MCF 10A (cell line): ENCODE data around the gene BLOC1S3. TPM values are rescaled to one million over a fixed set of nuclear protein-coding genes. Genes with fewer than 3 reads are reported as not detected.

Experiments used
- BruUV-seq: library from RNA; stranded (reverse); fragments of 400-500 nt; replicated peaks from 2 replicates; lab custom pipeline; 2021; lab: Mats Ljungman, UMichigan
- CTCF ChIA-PET: fragments of 300-600 bp; sonication (Branson Sonifier 250); formaldehyde crosslinking; extraction: SDS; loops from one replicate; lab custom pipeline; 2021; ENCODE audit warnings: antibody characterized with exemption, inconsistent platforms; lab: Yijun Ruan, JAX
- POLR2A ChIA-PET: fragments of 300-600, 350-650 bp; sonication (Branson Sonifier 250); formaldehyde crosslinking; extraction: SDS; loops from one replicate; lab custom pipeline; 2020; ENCODE audit warnings: antibody characterized with exemption, inconsistent platforms; lab: Yijun Ruan, JAX
- DNase-seq: peaks from one replicate; pipeline ENCODE4 v3.0.0-alpha.2; 2018; ENCODE audit not compliant: unreplicated experiment
- H3K27ac Mint-ChIP-seq: one replicate; pipeline ENCODE4 v1.8.0; 2022; ENCODE audit warnings: mild to moderate bottlenecking, low read depth, mixed read lengths; ENCODE audit not compliant: unreplicated experiment
- H3K27me3 Mint-ChIP-seq: one replicate; pipeline ENCODE4 v1.8.0; 2022; ENCODE audit warnings: mixed read lengths; ENCODE audit not compliant: insufficient read depth, unreplicated experiment
- H3K36me3 Mint-ChIP-seq: one replicate; pipeline ENCODE4 v1.8.0; 2022; ENCODE audit warnings: mild to moderate bottlenecking, moderate library complexity, mixed read lengths; ENCODE audit not compliant: insufficient read depth, unreplicated experiment
- H3K4me1 Mint-ChIP-seq: one replicate; pipeline ENCODE4 v1.8.0; 2022; ENCODE audit warnings: mixed read lengths; ENCODE audit not compliant: insufficient read depth, unreplicated experiment
- H3K4me3 Mint-ChIP-seq: one replicate; pipeline ENCODE4 v1.8.0; 2022; ENCODE audit warnings: mild to moderate bottlenecking, moderate library complexity, mixed read lengths; ENCODE audit not compliant: unreplicated experiment
- H3K9me3 Mint-ChIP-seq: one replicate; pipeline ENCODE4 v1.8.0; 2022; ENCODE audit warnings: mixed read lengths; ENCODE audit not compliant: unreplicated experiment
- CTCF ChIP-seq: fragments of 200-600 bp; IDR thresholded peaks from one replicate; pipeline ENCODE4 v1.8.0; 2022; ENCODE audit warnings: antibody characterized with exemption, mild to moderate bottlenecking; ENCODE audit not compliant: unreplicated experiment
- intact Hi-C: fragments of 100-400 bp; cut with micrococcal nuclease; formaldehyde crosslinking; loops from 2 replicates; pipeline ENCODE4 v1.14.1; 2022
- total RNA-seq: library from RNA; stranded (reverse); gene quantifications from 2 replicates; pipeline ENCODE4 v1.2.3, GENCODE V29; 2022

BLOC1S3 gene
- total RNA-seq, 1 experiment from 2014 or later, result 14.0 TPM

- no peak for DNase-seq
- BruUV-seq, result no TSS peak
- H3K4me1 Mint-ChIP-seq, result peaks cover 11% of the 10 kb centered on the region
- no peaks in the 10 kb centered on the region for H3K36me3 Mint-ChIP-seq
- H3K9me3 Mint-ChIP-seq, result no peaks in the 10 kb centered on the region
- ChIA-PET POLR2A (interaction anchor here (0.6 kb wide), 1 partner anchor 25 kb away, joined by 3 read pairs; no protein-coding TSS in a partner anchor), CTCF (interaction anchor here (1.6 kb wide), 1 partner anchor 168 kb away, joined by 5 read pairs; no protein-coding TSS in a partner anchor)
- TF ChIP-seq CTCF, result no peak
- H3K27ac Mint-ChIP-seq, result no peak overlapping the region
- H3K4me3 Mint-ChIP-seq, result no peak overlapping the region
- H3K27me3 Mint-ChIP-seq, result no peaks in the 10 kb centered on the region
- intact Hi-C loops, result no loop called here
Measured at GRCh38 chr19:45170146-45171106, 8.2 kb upstream of the BLOC1S3 start.

GRCh38 chr19:45171211-45171623 is 7.4 kb upstream of the BLOC1S3 start:
- Mint-ChIP-seq H3K4me3 (no peak overlapping the region), H3K4me1 (peaks cover 13% of the 10 kb centered on the region), H3K27me3 (no peaks in the 10 kb centered on the region), H3K36me3 (no peaks in the 10 kb centered on the region), H3K9me3 (no peaks in the 10 kb centered on the region), H3K27ac (no peak overlapping the region)
- intact Hi-C loops, result no loop called here
- no TSS peak for BruUV-seq
- CTCF ChIA-PET, result interaction anchor here (0.7 to 1.6 kb wide), 2 partner anchors 168 to 222 kb away, joined by 3 to 5 read pairs; no protein-coding TSS in a partner anchor
- no peak for DNase-seq
- TF ChIP-seq CTCF, result no peak
- POLR2A ChIA-PET, result interaction anchor here (0.6 kb wide), 1 partner anchor 25 kb away, joined by 3 read pairs; no protein-coding TSS in a partner anchor

- Mint-ChIP-seq H3K27me3 (no peaks in the 10 kb centered on the region), H3K4me3 (no peak overlapping the region), H3K27ac (no peak overlapping the region), H3K9me3 (no peaks in the 10 kb centered on the region), H3K36me3 (no peaks in the 10 kb centered on the region), H3K4me1 (peaks cover 13% of the 10 kb centered on the region)
- no peak for DNase-seq
- ChIA-PET POLR2A (no interaction called here), CTCF (interaction anchor here (0.7 kb wide), 1 partner anchor 56 kb away, joined by 3 read pairs; no protein-coding TSS in a partner anchor)
- intact Hi-C loops, result no loop called here
- no TSS peak for BruUV-seq
- TF ChIP-seq CTCF, result no peak
Measured at GRCh38 chr19:45172173-45172572, 6.4 kb upstream of the BLOC1S3 start.

DNA sequence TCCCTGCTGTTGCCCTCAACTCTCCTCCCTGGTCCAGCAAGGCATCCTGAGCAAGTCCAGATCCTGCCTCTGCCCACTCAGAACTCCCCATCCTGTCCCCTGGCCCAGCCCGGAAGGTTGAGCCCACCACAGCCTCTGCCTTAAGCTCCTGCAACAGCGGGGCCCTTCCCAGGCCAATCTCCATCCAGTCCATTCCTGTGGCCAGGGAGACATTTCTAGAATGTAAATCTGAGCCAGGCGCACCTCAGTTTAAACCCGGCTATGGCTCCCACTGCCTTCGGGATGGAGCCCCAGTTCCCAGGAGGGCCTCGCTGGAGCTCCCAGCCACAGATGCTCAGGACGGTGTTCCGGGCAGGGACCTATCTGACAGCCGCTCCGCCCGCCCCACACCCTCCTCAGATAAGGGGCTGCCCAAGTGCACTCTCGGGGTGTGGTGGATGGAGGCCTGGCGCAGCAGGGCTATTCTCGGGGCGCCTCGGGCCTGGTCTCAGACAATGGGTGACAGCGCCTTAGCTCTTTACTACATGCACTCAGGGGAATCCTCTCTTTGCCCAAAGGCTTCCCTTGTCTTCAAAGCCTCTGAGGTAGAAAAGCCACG is 5.9 kb upstream of the BLOC1S3 start:
- no TSS peak for BruUV-seq
- intact Hi-C loops, result no loop called here
- TF ChIP-seq CTCF, result no peak
- Mint-ChIP-seq H3K4me1 (peaks cover 13% of the 10 kb centered on the region), H3K27ac (no peak overlapping the region), H3K9me3 (no peaks in the 10 kb centered on the region), H3K27me3 (no peaks in the 10 kb centered on the region), H3K4me3 (no peak overlapping the region), H3K36me3 (no peaks in the 10 kb centered on the region)
- POLR2A ChIA-PET, result no interaction called here
- CTCF ChIA-PET, result interaction anchor here (0.6 to 0.7 kb wide), 2 partner anchors 56 to 275 kb away, joined by 3 to 5 read pairs; no protein-coding TSS in a partner anchor
- no peak for DNase-seq
